Progenitor cell of endocrine pancreas (in vitro differentiated cells): ENCODE measurements around the gene RABAC1. TPM values are rescaled to one million over a fixed set of nuclear protein-coding genes. Genes with fewer than 3 reads are reported as not detected.

Source experiments
- DNase-seq: peaks from one replicate; pipeline ENCODE4 v3.0.0; 2021; ENCODE audit warnings: low spot score; ENCODE audit not compliant: unreplicated experiment
- H3K27ac Mint-ChIP-seq: 2 replicates; pipeline ENCODE4 v1.8.0; 2021; ENCODE audit warnings: mild to moderate bottlenecking, moderate library complexity, mixed read lengths
- H3K27me3 Mint-ChIP-seq: 2 replicates; pipeline ENCODE4 v1.8.0; 2021; ENCODE audit warnings: mixed read lengths
- H3K36me3 Mint-ChIP-seq: 2 replicates; pipeline ENCODE4 v1.8.0; 2022; ENCODE audit warnings: mixed read lengths; ENCODE audit not compliant: insufficient read depth
- H3K4me1 Mint-ChIP-seq: 2 replicates; pipeline ENCODE4 v1.8.0; 2021; ENCODE audit warnings: low read depth, mixed read lengths
- H3K4me3 Mint-ChIP-seq: 2 replicates; pipeline ENCODE4 v1.8.0; 2021; ENCODE audit warnings: low read depth, mild to moderate bottlenecking, moderate library complexity, mixed read lengths
- H3K9me3 Mint-ChIP-seq: 2 replicates; pipeline ENCODE4 v1.8.0; 2021; ENCODE audit warnings: low read depth, mixed read lengths
- total RNA-seq: library from RNA; stranded (reverse); gene quantifications from 2 replicates; pipeline ENCODE4 v1.2.1, GENCODE V29; 2021
- TF ChIP-seq, protein P1 (sequence below): fragments of 200-600 bp; sonication (generic); IDR thresholded peaks from one replicate; pipeline ENCODE4 v1.5.0; 2021; ENCODE audit warnings: antibody characterized with exemption, mild to moderate bottlenecking; ENCODE audit not compliant: unreplicated experiment

RABAC1 gene
- total RNA-seq, 1 donor from 2014 or later, result 86.6 TPM

DNA sequence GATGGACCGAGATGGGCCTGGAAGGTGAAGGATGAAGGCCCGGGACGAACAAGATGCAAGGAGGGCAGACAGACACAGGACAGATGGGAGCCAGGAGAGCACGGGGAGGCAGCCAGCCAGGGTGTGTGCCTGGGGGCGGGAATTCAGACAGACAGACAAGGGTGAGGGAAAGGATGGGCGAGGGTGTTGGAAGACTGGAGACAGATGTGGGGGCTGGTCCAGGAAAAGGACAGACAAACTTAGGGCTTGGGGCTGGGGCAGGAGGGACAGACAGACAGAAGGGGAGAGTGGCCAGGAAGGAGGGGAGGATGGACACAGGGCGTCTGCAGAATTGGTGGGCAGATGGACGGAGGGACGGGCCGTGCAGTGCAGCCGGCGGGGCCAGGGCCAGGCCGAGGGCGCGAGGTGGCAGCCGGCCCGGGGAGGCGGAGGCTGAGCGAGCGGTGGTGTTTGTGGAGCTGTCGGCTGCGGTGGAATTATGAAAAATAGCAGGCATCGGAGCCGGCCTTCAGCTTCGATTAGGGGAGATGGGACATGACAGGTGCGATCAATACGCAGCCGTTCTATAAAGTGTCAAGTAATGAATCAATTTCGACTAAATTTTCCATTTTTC lies 26.3 kb downstream of the RABAC1 start:
- TF ChIP-seq, protein P1, sequence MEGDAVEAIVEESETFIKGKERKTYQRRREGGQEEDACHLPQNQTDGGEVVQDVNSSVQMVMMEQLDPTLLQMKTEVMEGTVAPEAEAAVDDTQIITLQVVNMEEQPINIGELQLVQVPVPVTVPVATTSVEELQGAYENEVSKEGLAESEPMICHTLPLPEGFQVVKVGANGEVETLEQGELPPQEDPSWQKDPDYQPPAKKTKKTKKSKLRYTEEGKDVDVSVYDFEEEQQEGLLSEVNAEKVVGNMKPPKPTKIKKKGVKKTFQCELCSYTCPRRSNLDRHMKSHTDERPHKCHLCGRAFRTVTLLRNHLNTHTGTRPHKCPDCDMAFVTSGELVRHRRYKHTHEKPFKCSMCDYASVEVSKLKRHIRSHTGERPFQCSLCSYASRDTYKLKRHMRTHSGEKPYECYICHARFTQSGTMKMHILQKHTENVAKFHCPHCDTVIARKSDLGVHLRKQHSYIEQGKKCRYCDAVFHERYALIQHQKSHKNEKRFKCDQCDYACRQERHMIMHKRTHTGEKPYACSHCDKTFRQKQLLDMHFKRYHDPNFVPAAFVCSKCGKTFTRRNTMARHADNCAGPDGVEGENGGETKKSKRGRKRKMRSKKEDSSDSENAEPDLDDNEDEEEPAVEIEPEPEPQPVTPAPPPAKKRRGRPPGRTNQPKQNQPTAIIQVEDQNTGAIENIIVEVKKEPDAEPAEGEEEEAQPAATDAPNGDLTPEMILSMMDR, result no peak
- Mint-ChIP-seq H3K27ac (peak overlapping the region; percentile 17), H3K4me1 (peaks cover 26% of the 10 kb centered on the region), H3K4me3 (no peak overlapping the region), H3K9me3 (no peaks in the 10 kb centered on the region), H3K36me3 (no peaks in the 10 kb centered on the region), H3K27me3 (peaks cover 78% of the 10 kb centered on the region)
- DNase-seq, result no peak

DNA sequence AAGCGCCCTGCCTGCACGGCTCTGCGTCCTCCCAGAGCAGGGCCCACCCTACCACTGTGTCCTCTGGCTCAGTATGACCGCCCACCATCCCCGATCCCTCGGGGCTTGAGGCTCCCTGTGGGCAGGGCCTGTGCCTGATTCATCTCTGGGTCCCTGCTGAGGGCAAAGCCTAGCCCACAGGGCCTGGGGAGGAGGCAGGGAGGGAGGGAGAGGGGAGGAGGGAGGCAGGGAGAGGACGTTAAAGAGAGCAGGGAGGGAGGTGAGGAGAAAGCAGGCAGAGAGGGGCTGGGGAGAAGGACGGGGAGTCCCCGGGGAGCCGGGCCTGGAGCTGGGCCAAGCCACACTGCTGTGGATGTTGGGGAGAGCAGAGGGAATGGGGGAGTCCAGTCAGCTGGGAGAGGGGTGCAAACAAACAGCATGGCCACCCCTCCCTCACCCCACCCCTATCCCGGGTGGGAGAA lies 26.8 kb downstream of the RABAC1 start:
- H3K4me1 Mint-ChIP-seq, result peaks cover 22% of the 10 kb centered on the region
- no peak for DNase-seq
- no peak overlapping the region for H3K4me3 Mint-ChIP-seq
- no peak overlapping the region for H3K27ac Mint-ChIP-seq
- no peaks in the 10 kb centered on the region for H3K9me3 Mint-ChIP-seq
- H3K27me3 Mint-ChIP-seq, result peaks cover 73% of the 10 kb centered on the region
- TF ChIP-seq, protein P1, result no peak
- H3K36me3 Mint-ChIP-seq, result no peaks in the 10 kb centered on the region

DNA sequence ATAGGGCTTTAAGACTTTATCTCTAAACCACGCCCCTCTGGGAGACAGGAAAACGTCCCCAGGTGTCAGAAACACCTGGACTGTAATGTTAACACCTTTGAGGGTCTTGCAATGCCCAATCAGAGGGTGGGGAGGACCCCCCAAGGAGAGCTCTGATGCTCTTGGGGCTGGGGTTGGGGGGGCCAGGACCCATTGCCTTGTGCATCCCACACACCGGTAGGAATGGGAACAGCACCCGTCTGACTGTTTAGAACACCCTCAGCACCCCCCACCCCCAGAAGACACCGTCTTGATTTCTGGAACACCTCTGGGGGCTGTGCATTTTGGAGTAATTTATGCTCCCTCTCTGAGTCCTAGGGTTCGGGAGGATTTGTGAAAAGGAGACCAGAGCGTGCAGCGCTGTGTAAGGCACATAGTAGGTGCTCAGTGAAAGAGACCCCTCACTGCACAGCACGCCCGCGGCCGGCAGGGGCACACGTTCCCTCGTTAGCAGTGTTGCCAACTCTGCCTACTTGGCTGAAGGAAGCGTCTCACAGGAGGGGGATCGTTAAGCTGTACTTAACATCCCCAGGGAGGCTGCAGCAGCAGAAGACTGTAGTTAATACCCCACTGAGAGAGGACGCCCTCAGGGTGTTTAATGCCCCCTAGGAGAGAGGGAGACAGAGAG lies 28.1 kb downstream of the RABAC1 start:
- H3K27me3 Mint-ChIP-seq, result peaks cover 64% of the 10 kb centered on the region
- no peaks in the 10 kb centered on the region for H3K9me3 Mint-ChIP-seq
- TF ChIP-seq, protein P1, result peak; percentile 50
- no peaks in the 10 kb centered on the region for H3K36me3 Mint-ChIP-seq
- DNase-seq, result no peak
- H3K27ac Mint-ChIP-seq, result no peak overlapping the region
- peaks cover 21% of the 10 kb centered on the region for H3K4me1 Mint-ChIP-seq
- no peak overlapping the region for H3K4me3 Mint-ChIP-seq

DNA sequence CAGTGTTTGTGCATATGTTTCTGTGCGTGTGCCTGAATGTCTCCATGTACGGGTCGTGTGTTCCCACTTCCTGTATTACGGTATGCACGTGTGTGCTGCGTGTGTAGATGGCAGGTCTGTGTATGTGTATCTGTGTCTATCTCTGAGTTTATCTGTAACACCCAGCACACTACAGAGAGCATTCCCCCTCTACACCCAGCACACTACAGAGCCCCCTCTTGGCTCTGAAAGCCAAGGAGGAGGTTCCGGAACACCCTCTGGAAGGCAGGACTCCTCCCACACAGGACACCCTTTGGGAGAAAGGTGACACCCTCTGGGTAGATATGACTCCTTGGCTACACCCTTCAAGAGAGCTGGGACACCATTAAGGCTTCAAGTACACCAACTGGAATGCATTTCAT lies 28.8 kb downstream of the RABAC1 start:
- no peaks in the 10 kb centered on the region for H3K36me3 Mint-ChIP-seq
- peaks cover 21% of the 10 kb centered on the region for H3K4me1 Mint-ChIP-seq
- peaks cover 60% of the 10 kb centered on the region for H3K27me3 Mint-ChIP-seq
- peak overlapping the region; percentile 24 for H3K4me3 Mint-ChIP-seq
- H3K9me3 Mint-ChIP-seq, result no peaks in the 10 kb centered on the region
- no peak for DNase-seq
- no peak overlapping the region for H3K27ac Mint-ChIP-seq
- TF ChIP-seq, protein P1, result no peak

DNA sequence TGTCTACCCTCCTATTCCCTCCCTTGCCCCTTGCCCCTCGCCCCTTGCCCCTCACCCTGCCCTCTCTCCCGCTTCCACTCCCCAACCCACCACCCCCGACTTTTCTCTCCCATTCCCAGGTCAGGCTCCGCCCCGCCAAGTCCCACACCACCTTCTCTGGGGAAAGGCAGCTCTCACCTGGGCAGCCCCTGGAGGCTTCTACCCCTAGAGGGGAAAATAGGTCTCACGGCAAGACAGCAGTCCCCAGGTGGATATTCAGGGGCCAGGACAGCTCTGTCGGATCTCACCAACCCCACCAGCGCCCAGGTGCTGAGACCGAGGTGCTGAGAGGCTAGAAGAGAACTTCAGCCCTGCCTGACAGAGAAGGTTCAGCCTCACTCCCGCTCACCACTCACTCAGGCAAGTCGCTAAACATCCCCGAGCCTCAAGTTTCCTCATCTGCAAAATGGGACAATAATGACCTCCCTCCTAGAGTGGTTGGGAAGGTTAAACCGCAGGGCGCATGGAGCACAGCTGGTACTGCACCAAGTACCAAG lies 29.5 kb downstream of the RABAC1 start:
- Mint-ChIP-seq H3K9me3 (no peaks in the 10 kb centered on the region), H3K36me3 (no peaks in the 10 kb centered on the region), H3K27ac (no peak overlapping the region), H3K4me1 (peaks cover 19% of the 10 kb centered on the region), H3K4me3 (no peak overlapping the region), H3K27me3 (peaks cover 53% of the 10 kb centered on the region)
- no peak for DNase-seq
- TF ChIP-seq, protein P1, result peak; percentile 11
